Bone marrow (tissue), 2 donors: Measurements from ENCODE around the gene UXS1.
"Not testable (repeated sequence)": the region's sequence is repeated elsewhere in the genome, so short reads cannot be mapped to it uniquely, and the experiment has no call there.

ENCODE experiments used
- DNase-seq, 2 donors: peaks; one replicate each; lab custom pipeline; 2025; lab: John Stamatoyannopoulos, UW

Gene UXS1

GRCh38 chr2:106160786-106161261 lies 33.3 kb downstream of the UXS1 start:
- DNase-seq, result peak in 1 of 2 donors; percentile 88

- peak in 1 of 2 donors; percentile 70 for DNase-seq
These were observed 34.0 kb downstream of the UXS1 start for GRCh38 chr2:106159866-106160785.

- no peak for DNase-seq
These were observed 35.2 kb downstream of the UXS1 start for GRCh38 chr2:106158871-106159270.

- DNase-seq, result no peak
These were observed 36.0 kb downstream of the UXS1 start for GRCh38 chr2:106158131-106158530.

- no peak for DNase-seq
These were observed 36.7 kb downstream of the UXS1 start for GRCh38 chr2:106157416-106157815.

GRCh38 chr2:106156305-106157296 lies 37.5 kb downstream of the UXS1 start:
- no peak for DNase-seq

GRCh38 chr2:106153781-106154180 lies 40.3 kb downstream of the UXS1 start:
- DNase-seq, result no peak

- DNase-seq, result no peak
These were observed 46.4 kb downstream of the UXS1 start for GRCh38 chr2:106147665-106148064.

- no peak for DNase-seq
These were observed 46.9 kb downstream of the UXS1 start for GRCh38 chr2:106147159-106147558.

- DNase-seq, result no peak
These were observed 49.3 kb downstream of the UXS1 start for GRCh38 chr2:106144621-106145331.

- DNase-seq, result no peak
These were observed 50.4 kb downstream of the UXS1 start for GRCh38 chr2:106143495-106144215.

- DNase-seq, result no peak
These were observed 51.4 kb downstream of the UXS1 start for GRCh38 chr2:106142683-106143082.

GRCh38 chr2:106140913-106141312 lies 53.2 kb downstream of the UXS1 start:
- DNase-seq, result no peak

GRCh38 chr2:106140113-106140512 lies 54.0 kb downstream of the UXS1 start:
- no peak for DNase-seq

- DNase-seq, result no peak
These were observed 54.7 kb downstream of the UXS1 start for GRCh38 chr2:106139238-106139935.

GRCh38 chr2:106138543-106139237 lies 55.4 kb downstream of the UXS1 start:
- no peak for DNase-seq

GRCh38 chr2:106137731-106138521 lies 56.2 kb downstream of the UXS1 start:
- DNase-seq, result no peak

- DNase-seq, result not testable (repeated sequence)
These were observed 62.9 kb downstream of the UXS1 start for GRCh38 chr2:106131192-106131591.
